ENCODE data around the gene ASL.

ASL gene

DNA sequence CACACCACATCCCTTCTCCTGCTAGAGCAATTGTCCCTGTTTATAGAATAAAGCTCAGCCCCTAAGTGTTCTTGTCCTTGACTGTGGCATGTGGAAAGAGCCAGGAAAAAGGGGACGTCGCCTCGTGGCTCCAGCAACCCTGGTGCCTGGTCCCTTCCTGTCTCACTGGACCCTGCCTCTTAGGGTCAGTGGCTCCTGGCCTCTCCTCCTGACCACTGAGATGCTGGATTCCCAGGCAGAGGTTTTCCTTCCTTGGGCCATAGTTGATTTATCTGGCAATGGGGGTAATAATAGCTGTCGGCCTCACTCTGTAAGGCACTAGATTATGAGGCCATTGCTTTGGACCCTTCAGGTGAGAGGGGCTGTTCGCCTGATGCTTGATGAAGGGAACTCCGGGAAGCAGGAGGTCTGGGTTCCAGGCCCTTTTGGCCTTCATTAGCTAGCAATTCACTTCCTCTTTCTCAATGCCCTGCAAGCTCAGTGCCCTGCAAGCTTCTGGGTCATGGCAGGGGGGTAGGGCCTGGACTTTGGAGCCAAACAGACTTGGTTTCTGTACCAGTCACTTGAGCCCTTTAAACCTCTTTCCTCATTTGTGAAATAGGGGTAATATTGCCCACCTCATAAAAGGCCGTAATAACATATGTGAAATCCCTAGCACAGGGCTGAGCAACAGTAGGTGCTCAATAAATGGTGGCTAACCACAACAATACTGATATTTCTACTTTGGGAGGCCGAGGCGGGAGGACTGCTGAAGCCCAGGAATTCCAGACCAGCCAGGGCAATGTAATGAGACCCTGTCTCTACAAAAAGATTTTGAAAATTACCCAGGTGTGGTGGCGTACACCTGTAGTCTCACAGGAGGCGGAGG, 1.1 kb downstream of the ASL start:
- H4K20me1 ChIP-seq: peaks cover 0 to 24% (median 7%) of the 10 kb centered on the region in 11 experiments; a peak in 9 of 22 replicates
- H3K36me3 ChIP-seq: peaks cover 4 to 36% (median 22%) of the 10 kb centered on the region in 11 experiments; a peak in 15 of 22 replicates
- H3K9ac ChIP-seq: peak overlapping the region; percentile 76 to 86 (median 84)
- no peaks in the 10 kb centered on the region for H3K27me3 ChIP-seq
- peak overlapping the region; percentile 93 to 100 (median 94) for H3K4me2 ChIP-seq
- peak overlapping the region in 10 of 11 experiments; percentile 63 to 79 (median 70); a peak in 15 of 22 replicates for H3K27ac ChIP-seq
- no peak for TF ChIP-seq Cebpa-rat (IDR thresholded peaks at IDR 0.05)
- H3K4me1 ChIP-seq: peaks cover 22 to 32% (median 27%) of the 10 kb centered on the region in 10 experiments
- H3K4me3 ChIP-seq: peak overlapping the region; percentile 76 to 94 (median 89)
- H3K9me3 ChIP-seq (replicated peaks in 1 of 11): no peaks in the 10 kb centered on the region

DNA sequence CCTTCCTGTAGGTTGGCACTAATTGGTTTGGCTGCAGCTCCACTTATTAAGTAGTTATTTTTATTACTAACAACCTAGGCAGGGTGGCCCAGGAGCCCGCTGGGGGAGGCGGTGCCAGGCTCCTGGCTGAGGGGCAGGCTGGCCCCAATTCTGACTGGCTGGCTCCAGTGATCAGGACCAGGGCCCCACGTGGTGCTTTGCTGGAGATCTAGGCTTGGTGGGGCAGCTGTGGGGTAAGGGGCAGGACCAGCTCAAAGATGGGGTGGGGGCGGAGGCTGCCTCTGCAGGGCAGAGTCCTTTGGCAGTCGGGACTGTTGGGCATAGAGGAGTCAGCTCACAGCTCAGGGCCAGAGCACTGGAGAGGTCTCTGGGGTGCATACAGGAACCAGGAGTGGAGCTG, 2.4 kb downstream of the ASL start:
- H3K4me1 ChIP-seq: peaks cover 22 to 32% (median 27%) of the 10 kb centered on the region in 10 experiments
- H3K27ac ChIP-seq: peak overlapping the region in 1 of 11 experiments; percentile 25; a peak in 3 of 22 replicates
- H4K20me1 ChIP-seq: peaks cover 0 to 37% (median 7%) of the 10 kb centered on the region in 11 experiments; a peak in 10 of 22 replicates
- H3K9ac ChIP-seq: peak overlapping the region in 1 of 11 experiments; percentile 0; a peak in 3 of 22 replicates
- peak overlapping the region; percentile 53 to 98 (median 94); a peak in 21 of 22 replicates for H3K4me2 ChIP-seq
- no peaks in the 10 kb centered on the region for H3K9me3 ChIP-seq (replicated peaks in 1 of 11)
- H3K36me3 ChIP-seq: peaks cover 8 to 50% (median 35%) of the 10 kb centered on the region in 11 experiments; a peak in 17 of 22 replicates
- no peak for TF ChIP-seq Cebpa-rat (IDR thresholded peaks at IDR 0.05)
- H3K4me3 ChIP-seq: no peak overlapping the region
- H3K27me3 ChIP-seq: no peaks in the 10 kb centered on the region

DNA sequence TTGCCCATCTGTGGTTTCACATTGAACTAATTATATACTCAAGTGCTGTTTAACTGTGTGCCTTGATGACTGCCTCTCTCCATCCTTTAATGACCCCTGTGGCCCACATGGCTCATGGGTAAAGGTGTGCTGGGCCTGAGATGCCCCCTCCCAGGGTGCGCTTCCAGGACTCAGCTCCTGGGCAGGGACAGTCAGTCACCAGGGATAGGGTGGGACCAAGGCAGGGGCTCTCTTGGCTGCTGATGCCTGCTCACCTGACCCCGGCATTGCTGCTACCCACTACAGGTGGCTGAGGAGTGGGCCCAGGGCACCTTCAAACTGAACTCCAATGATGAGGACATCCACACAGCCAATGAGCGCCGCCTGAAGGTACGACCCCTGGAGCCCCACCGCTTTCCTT, 6.5 kb downstream of the ASL start:
- H3K4me1 ChIP-seq: peaks cover 12 to 26% (median 23%) of the 10 kb centered on the region in 10 experiments
- H3K36me3 ChIP-seq: peaks cover 16 to 90% (median 72%) of the 10 kb centered on the region in 11 experiments; a peak in 21 of 22 replicates
- no peak for TF ChIP-seq Cebpa-rat (IDR thresholded peaks at IDR 0.05)
- no peaks in the 10 kb centered on the region for H3K27me3 ChIP-seq
- H3K9ac ChIP-seq: no peak overlapping the region
- H4K20me1 ChIP-seq: peaks cover 0 to 58% (median 7%) of the 10 kb centered on the region in 11 experiments; a peak in 10 of 22 replicates
- H3K4me3 ChIP-seq: no peak overlapping the region
- H3K4me2 ChIP-seq: no peak overlapping the region
- H3K27ac ChIP-seq: no peak overlapping the region
- H3K9me3 ChIP-seq (replicated peaks in 1 of 11): no peaks in the 10 kb centered on the region

DNA sequence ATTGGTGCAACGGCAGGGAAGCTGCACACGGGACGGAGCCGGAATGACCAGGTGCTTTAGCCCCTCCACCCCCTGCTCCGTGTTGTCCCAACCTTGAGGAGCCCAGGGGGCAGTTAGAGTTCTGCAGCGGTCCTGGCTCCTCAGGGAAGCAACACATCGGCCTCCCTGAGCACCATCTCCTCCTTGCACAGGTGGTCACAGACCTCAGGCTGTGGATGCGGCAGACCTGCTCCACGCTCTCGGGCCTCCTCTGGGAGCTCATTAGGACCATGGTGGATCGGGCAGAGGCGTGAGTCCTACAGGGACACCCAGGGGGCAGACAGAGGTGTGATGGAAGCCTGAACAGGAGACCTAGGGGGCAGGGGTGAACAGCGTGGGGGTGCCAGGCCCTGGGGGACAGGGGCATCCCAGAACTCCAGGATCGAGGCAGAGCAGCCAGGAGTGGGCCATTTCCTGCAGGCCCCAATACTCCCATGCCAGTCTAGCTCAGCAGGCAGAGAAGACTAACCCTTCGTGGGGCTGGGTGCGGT, 7.3 kb downstream of the ASL start:
- H3K9ac ChIP-seq: no peak overlapping the region
- H3K4me2 ChIP-seq: no peak overlapping the region
- peaks cover 4 to 18% (median 14%) of the 10 kb centered on the region in 10 experiments for H3K4me1 ChIP-seq
- H3K27me3 ChIP-seq: no peaks in the 10 kb centered on the region
- H4K20me1 ChIP-seq: peaks cover 0 to 53% (median 7%) of the 10 kb centered on the region in 11 experiments; a peak in 9 of 22 replicates
- H3K4me3 ChIP-seq: no peak overlapping the region
- peaks cover 16 to 99% (median 76%) of the 10 kb centered on the region in 11 experiments; a peak in 21 of 22 replicates for H3K36me3 ChIP-seq
- no peak overlapping the region for H3K27ac ChIP-seq
- TF ChIP-seq Cebpa-rat (IDR thresholded peaks at IDR 0.05): no peak
- no peaks in the 10 kb centered on the region for H3K9me3 ChIP-seq (replicated peaks in 1 of 11)

DNA sequence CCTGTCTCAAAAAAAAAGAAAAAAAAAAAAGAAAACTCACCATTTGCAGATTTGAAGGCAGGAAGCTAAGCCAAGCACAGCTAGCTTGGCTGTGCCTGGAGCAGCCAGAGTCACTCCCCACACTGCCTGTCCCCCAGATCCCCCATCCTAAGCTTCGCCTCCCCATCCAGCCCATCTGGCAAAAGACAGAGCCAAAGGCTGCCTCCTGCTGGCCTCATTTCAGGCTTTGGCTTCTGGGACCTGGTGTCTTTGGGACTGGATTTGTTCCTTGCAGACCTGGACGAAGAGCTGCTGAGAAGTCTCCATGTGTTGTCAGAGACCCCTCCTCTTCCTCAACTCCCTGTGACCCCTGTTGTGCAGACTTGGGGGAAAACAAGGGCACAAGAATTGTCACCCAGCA, 8.1 kb downstream of the ASL start:
- H3K4me1 ChIP-seq: peaks cover 0 to 11% (median 7%) of the 10 kb centered on the region in 10 experiments; a peak in 12 of 20 replicates

DNA sequence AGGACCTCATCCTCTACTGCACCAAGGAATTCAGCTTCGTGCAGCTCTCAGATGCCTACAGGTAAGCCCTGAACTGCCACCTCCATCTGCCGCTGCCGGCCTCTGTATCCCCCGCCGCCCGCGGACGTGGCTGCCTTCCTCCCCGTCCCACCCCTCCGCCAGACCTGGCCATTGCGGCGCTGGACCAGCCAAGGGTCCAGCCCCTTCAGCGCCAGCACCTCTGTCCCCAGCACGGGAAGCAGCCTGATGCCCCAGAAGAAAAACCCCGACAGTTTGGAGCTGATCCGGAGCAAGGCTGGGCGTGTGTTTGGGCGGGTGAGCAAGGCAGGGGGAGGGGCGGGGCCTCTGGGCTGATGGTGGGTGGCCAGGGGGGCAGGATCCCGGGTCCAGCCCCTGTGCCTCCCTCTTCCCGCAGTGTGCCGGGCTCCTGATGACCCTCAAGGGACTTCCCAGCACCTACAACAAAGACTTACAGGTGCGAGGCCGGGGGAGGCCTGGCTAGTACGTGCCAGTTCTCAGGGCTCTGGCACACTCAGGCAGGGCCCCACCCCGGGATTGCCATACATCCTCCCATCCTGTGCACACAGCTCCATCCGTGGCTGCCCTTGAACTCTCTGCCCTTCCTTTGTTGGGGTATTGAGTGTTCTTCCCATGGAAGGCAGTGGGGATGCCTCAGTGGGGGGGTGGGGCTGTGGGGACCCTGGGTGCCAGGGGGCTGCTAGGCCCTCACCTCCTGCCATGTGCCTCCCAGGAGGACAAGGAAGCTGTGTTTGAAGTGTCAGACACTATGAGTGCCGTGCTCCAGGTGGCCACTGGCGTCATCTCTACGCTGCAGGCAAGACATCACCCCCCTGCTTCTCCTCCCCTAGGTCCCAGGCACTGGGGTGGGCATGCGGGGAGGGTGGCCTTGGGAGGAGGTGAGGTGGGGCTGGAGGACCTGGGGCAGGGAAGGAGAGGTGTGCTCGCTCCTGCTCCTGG, 13.5 kb downstream of the ASL start:
- Histone ChIP-seq H3K27ac (no peak overlapping the region), H3K4me2 (no peak overlapping the region), H3K4me1 (peaks cover 0 to 9% (median 7%) of the 10 kb centered on the region in 10 experiments; a peak in 11 of 20 replicates), H3K27me3 (no peaks in the 10 kb centered on the region), H3K9ac (no peak overlapping the region), H3K36me3 (peaks cover 6 to 80% (median 27%) of the 10 kb centered on the region in 11 experiments; a peak in 17 of 22 replicates), H3K4me3 (no peak overlapping the region), H3K9me3 (replicated peaks in 1 of 11) (no peaks in the 10 kb centered on the region), H4K20me1 (peaks cover 0 to 22% (median 0%) of the 10 kb centered on the region in 11 experiments; a peak in 5 of 22 replicates)
- no peak for TF ChIP-seq Cebpa-rat (IDR thresholded peaks at IDR 0.05)

More for the DNA sequence above, 8.1 kb downstream of the ASL start:
- Histone ChIP-seq H3K27me3 (no peaks in the 10 kb centered on the region), H3K9me3 (replicated peaks in 1 of 11) (no peaks in the 10 kb centered on the region), H3K9ac (no peak overlapping the region), H3K4me2 (no peak overlapping the region), H3K27ac (no peak overlapping the region), H4K20me1 (peaks cover 0 to 53% (median 7%) of the 10 kb centered on the region in 11 experiments; a peak in 8 of 22 replicates), H3K4me3 (no peak overlapping the region), H3K36me3 (peaks cover 16 to 99% (median 76%) of the 10 kb centered on the region in 11 experiments; a peak in 21 of 22 replicates)
- no peak for TF ChIP-seq Cebpa-rat (IDR thresholded peaks at IDR 0.05)

DNA sequence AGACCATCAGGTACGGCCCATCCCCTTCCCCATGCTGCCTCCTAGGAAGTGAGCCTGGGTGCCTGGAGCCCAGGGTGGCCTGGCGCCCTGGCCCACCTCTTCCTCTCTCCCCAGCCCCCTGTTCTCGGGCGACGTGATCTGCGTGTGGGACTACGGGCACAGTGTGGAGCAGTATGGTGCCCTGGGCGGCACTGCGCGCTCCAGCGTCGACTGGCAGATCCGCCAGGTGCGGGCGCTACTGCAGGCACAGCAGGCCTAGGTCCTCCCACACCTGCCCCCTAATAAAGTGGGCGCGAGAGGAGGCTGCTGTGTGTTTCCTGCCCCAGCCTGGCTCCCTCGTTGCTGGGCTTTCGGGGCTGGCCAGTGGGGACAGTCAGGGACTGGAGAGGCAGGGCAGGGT, 17.0 kb downstream of the ASL start:
- Histone ChIP-seq H3K36me3 (peaks cover 0 to 45% (median 8%) of the 10 kb centered on the region in 11 experiments; a peak in 13 of 22 replicates), H3K4me1 (0 out of 20 replicates have a peak, but pooled peaks cover 0 to 7% (median 0%) of the 10 kb centered on the region in 10 experiments), H4K20me1 (peaks cover 0 to 4% (median 0%) of the 10 kb centered on the region in 11 experiments; a peak in 1 of 22 replicates), H3K27ac (no peak overlapping the region), H3K4me3 (no peak overlapping the region), H3K27me3 (no peaks in the 10 kb centered on the region), H3K9ac (no peak overlapping the region), H3K4me2 (no peak overlapping the region), H3K9me3 (replicated peaks in 1 of 11) (no peaks in the 10 kb centered on the region)
- TF ChIP-seq Cebpa-rat (IDR thresholded peaks at IDR 0.05): no peak

DNA sequence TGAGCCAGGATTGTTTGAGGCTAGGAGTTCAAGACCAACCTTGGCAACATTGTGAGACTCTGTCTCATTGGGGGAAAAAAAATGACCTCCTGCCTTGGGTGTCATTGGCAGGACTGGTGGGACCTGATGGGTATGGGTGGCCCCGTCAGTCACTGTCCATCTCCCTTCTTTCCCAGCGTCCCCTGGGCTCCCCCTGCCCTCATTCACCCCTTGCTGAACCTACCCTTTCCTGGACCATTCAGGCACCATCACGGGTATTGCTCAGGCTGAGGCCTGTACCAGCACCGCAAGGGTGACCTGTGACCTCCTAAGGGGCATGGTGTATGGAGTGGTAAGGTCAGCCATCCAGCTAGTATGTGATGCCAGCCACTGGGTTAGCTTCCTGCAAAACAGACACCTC, 19.4 kb downstream of the ASL start:
- Histone ChIP-seq H3K4me2 (no peak overlapping the region), H3K27me3 (no peaks in the 10 kb centered on the region), H3K9me3 (replicated peaks in 1 of 11) (no peaks in the 10 kb centered on the region), H4K20me1 (no peaks in the 10 kb centered on the region), H3K4me1 (peaks cover 0 to 13% (median 6%) of the 10 kb centered on the region in 10 experiments; a peak in 9 of 20 replicates), H3K36me3 (peaks cover 0 to 29% (median 6%) of the 10 kb centered on the region in 11 experiments; a peak in 10 of 22 replicates), H3K4me3 (no peak overlapping the region), H3K27ac (no peak overlapping the region), H3K9ac (no peak overlapping the region)
- TF ChIP-seq Cebpa-rat (IDR thresholded peaks at IDR 0.05): no peak

Measured in BLaER1 treated with 17β-estradiol and CSF1 and Interleukin-3, amounts not matched to agents 10 nM and 100 nM (cell line).